GM23338 (cell line): ENCODE measurements around the gene CEND1.

Experiments
- CREB1 ChIP-seq: fragments of 250-450 bp; sonication (Bioruptor Pico); IDR thresholded peaks from 2 replicates; pipeline ENCODE4 v1.5.0; 2020; ENCODE audit warnings: low read depth, mild to moderate bottlenecking, moderate library complexity
- CTCF ChIP-seq, 2 experiments: fragments of 200-600 bp in 1 of 2; sonication (generic) in 1 of 2; conservative IDR thresholded peaks; 2 replicates each; pipeline versions ENCODE4 v1.5.1 to v1.6.1; 2016 to 2017; ENCODE audit warnings: antibody characterized with exemption in 2 of 2, low read depth in 2 of 2, mild to moderate bottlenecking in 2 of 2, moderate library complexity in 1 of 2
- ETS1 ChIP-seq: IDR thresholded peaks from 2 replicates; pipeline ENCODE4 v1.6.1; 2016; ENCODE audit warnings: antibody characterized with exemption
- EZH2 ChIP-seq: fragments of 200-600 bp; sonication (generic); IDR thresholded peaks from one replicate; pipeline ENCODE4 v1.8.0; 2017; ENCODE audit warnings: antibody characterized with exemption, mild to moderate bottlenecking, low read depth; ENCODE audit not compliant: unreplicated experiment
- EZH2phosphoT487 ChIP-seq: fragments of 200-600 bp; sonication (generic); IDR thresholded peaks from one replicate; pipeline ENCODE4 v1.8.1; 2018; ENCODE audit warnings: antibody characterized with exemption; ENCODE audit not compliant: unreplicated experiment
- POLR2AphosphoS5 ChIP-seq: IDR thresholded peaks from 2 replicates; pipeline ENCODE4 v1.6.1; 2016; ENCODE audit warnings: antibody characterized with exemption, low read depth
- REST ChIP-seq: IDR thresholded peaks from one replicate; pipeline ENCODE4 v1.6.1; 2018; ENCODE audit warnings: antibody characterized with exemption; ENCODE audit not compliant: unreplicated experiment
- ZNF331 ChIP-seq: fragments of 250-450 bp; sonication (Bioruptor Pico); IDR thresholded peaks from 2 replicates; pipeline ENCODE4 v1.5.0; 2020; ENCODE audit warnings: low read depth, mild to moderate bottlenecking, moderate library complexity
- ZNF462 ChIP-seq: fragments of 250-450 bp; sonication (Bioruptor Pico); IDR thresholded peaks from 2 replicates; pipeline ENCODE4 v1.5.0; 2020; ENCODE audit warnings: mild to moderate bottlenecking, moderate library complexity

GRCh38 chr11:825366-826226 lies 35.7 kb upstream of the CEND1 start:
- TF ChIP-seq CTCF (conservative IDR thresholded peaks at IDR 0.05; ENCODE audit: low read depth in 2 of 2) (no peak), EZH2phosphoT487 (no peak), POLR2AphosphoS5 (no peak), REST (no peak), EZH2 (no peak), CREB1 (CRISPR knock-in tag) (no peak), ETS1 (no peak), ZNF331 (CRISPR knock-in tag) (no peak), ZNF462 (CRISPR knock-in tag) (no peak)
